ENCODE measurements around the gene GOLIM4. TPM values are rescaled to one million over a fixed set of nuclear protein-coding genes. Genes with fewer than 3 reads are reported as not detected.

GOLIM4 gene
- total RNA-seq, 2 experiments from 2014 or later: 5.6 to 6.0 TPM

DNA sequence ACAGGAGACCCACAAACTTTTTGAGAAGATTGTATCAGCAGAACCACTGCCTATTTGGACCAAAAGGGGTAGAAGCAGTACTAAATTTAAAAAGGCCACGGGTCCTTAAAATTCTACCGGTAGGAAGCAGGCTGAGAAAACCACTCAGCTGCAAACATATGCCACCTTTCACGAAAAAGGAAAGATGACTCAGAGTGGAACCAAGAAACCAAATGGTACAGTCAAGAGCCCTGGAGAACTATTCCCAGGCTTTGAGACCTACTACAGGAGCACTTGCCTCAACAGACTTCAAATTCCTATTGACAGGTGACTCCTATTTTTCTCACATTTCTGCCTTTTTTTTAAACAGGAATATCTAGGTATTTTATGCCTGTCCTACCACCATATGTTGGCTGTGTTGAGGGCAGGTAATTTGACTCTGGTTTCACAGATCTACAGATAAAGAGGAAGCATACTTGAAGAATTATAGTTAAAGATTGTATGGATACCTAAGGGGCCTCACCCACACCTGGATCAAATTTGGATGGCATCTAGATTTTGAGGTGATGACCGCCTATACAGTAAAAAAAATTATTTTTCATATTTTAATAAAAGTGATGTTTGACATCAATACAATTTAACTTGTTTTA, 10.1 kb downstream of the GOLIM4 start:
- ChIA-PET CTCF (no interaction called here), POLR2A (interaction anchor here (1.0 kb wide), 1 partner anchor 9 kb away, joined by 3 read pairs; no protein-coding TSS in a partner anchor)
- Mint-ChIP-seq H3K36me3 (ENCODE audit: low read depth) (no peaks in the 10 kb centered on the region), H3K9me3 (ENCODE audit: insufficient read depth) (no peaks in the 10 kb centered on the region), H3K4me3 (no peak overlapping the region), H3K27me3 (ENCODE audit: low read depth) (peaks cover 7% of the 10 kb centered on the region), H3K4me1 (ENCODE audit: low read depth) (peaks cover 33% of the 10 kb centered on the region), H3K27ac (no peak overlapping the region)
- ATAC-seq (peak; percentile 41), DNase-seq (no peak)

DNA sequence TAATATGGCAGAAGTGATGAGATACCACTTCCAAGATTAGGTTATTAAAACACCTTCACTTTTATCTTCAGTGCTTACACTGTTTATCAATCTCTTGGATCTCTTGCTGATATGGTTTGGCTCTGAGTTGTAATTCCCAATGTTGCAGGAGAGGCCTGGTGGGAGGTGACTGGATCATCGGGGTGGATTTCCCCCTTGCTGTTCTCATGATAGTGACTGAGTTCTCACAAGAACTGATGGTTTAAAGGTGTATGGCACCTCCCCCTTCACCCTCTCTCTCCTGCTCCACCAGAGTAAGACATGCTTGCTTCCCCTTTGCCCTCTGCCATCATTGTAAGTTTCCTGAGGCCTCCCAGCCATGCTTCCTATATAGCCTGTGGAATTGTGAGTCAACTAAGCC, 11.8 kb downstream of the GOLIM4 start:
- Mint-ChIP-seq H3K4me3 (no peak overlapping the region), H3K27me3 (ENCODE audit: low read depth) (peaks cover 3% of the 10 kb centered on the region), H3K9me3 (ENCODE audit: insufficient read depth) (no peaks in the 10 kb centered on the region), H3K36me3 (ENCODE audit: low read depth) (no peaks in the 10 kb centered on the region), H3K27ac (no peak overlapping the region), H3K4me1 (ENCODE audit: low read depth) (peaks cover 22% of the 10 kb centered on the region)
- ATAC-seq (no peak), DNase-seq (no peak)
- POLR2A ChIA-PET: no interaction called here
- CTCF ChIA-PET: no interaction called here

DNA sequence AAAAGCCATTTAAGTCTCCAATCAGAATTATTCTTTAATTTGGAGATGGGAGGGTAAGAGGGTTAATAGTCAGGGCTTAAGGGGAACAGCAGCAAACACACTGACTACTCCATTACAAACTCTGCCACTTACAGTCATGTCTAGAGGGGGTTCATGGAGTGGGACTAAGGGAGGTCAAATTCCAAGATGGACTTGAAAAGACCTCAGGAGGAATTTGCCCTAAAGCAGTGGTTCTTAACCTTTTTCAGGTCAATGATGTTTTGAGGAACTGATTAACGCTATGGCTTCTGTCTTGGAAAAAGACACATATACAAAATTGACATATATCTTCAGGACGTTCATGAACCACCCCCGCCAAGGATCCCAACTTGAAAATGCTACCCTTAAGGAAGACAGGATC, 13.9 kb downstream of the GOLIM4 start:
- Mint-ChIP-seq H3K4me1 (ENCODE audit: low read depth) (peaks cover 10% of the 10 kb centered on the region), H3K27me3 (ENCODE audit: low read depth) (peaks cover 3% of the 10 kb centered on the region), H3K27ac (no peak overlapping the region), H3K4me3 (no peak overlapping the region), H3K9me3 (ENCODE audit: insufficient read depth) (no peaks in the 10 kb centered on the region), H3K36me3 (ENCODE audit: low read depth) (no peaks in the 10 kb centered on the region)
- DNase-seq (no peak), ATAC-seq (no peak)
- POLR2A ChIA-PET: no interaction called here
- CTCF ChIA-PET: no interaction called here

DNA sequence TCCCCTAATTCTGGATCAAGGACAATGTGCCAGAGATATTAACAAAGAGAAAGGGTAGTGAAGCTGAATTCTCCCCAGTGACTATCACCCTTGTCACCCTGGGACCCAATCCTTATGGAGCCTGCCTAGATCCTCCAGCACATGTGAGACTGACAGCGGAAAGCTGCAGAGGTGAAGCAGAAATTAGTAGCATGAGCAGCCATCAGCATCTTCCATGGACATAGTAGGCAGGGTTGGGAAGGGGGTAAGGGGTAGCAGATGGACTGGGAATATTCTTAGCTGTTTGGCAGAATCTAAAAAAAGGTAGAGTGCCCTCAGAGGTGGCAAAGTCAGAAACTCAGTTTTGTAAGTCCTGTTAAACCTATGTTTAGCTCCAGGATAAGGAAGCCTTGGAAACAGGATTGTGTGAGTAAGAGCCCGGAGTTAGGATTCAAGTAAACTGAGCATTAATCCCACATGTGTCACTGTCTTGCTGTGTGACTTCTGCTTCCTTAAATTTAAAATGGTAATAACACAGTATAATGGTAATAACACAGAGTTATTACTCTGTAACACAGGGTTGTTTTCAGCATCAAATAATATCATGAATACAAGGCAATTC, 14.5 kb downstream of the GOLIM4 start:
- peaks cover 3% of the 10 kb centered on the region for H3K27me3 Mint-ChIP-seq (ENCODE audit: low read depth)
- no peak for DNase-seq
- peaks cover 10% of the 10 kb centered on the region for H3K4me1 Mint-ChIP-seq (ENCODE audit: low read depth)
- CTCF ChIA-PET: no interaction called here
- H3K27ac Mint-ChIP-seq: no peak overlapping the region
- POLR2A ChIA-PET: no interaction called here
- no peaks in the 10 kb centered on the region for H3K36me3 Mint-ChIP-seq (ENCODE audit: low read depth)
- H3K9me3 Mint-ChIP-seq (ENCODE audit: insufficient read depth): no peaks in the 10 kb centered on the region
- no peak for ATAC-seq
- no peak overlapping the region for H3K4me3 Mint-ChIP-seq

DNA sequence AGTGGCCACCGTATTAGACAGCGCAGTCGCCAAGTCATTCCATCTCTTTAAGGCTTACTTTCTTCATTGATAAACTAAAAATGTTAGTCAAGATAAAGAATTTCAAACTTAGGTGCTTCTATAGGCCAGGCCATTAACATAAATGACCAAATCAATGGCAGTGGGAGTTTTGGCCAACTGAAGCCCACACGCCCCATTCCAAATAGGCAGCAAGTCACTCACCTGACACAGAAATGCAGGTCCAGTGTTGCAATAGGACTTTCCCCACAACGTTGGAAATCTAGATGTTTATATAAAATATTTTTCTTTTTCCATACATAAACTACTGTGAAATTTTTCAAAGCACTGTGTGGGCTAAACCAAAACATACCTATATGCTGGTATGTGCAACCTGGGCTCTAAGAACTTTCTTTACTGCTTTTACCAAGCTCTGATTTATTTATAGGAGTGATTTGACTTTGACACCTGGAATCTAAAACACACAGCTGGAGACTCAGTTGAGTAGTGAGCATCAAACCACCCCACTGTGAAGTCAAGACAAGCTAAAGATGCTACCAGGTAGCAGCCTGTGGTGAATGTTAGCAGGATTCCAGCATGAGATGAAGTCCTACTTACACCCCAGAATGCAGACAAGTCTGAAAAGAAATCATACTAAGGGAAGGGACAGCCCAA, 15.1 kb downstream of the GOLIM4 start:
- H3K4me3 Mint-ChIP-seq: no peak overlapping the region
- H3K27me3 Mint-ChIP-seq (ENCODE audit: low read depth): peaks cover 3% of the 10 kb centered on the region
- POLR2A ChIA-PET: no interaction called here
- ATAC-seq (no peak), DNase-seq (no peak)
- H3K9me3 Mint-ChIP-seq (ENCODE audit: insufficient read depth): no peaks in the 10 kb centered on the region
- CTCF ChIA-PET: no interaction called here
- H3K27ac Mint-ChIP-seq: no peak overlapping the region
- peaks cover 9% of the 10 kb centered on the region for H3K4me1 Mint-ChIP-seq (ENCODE audit: low read depth)
- no peaks in the 10 kb centered on the region for H3K36me3 Mint-ChIP-seq (ENCODE audit: low read depth)

DNA sequence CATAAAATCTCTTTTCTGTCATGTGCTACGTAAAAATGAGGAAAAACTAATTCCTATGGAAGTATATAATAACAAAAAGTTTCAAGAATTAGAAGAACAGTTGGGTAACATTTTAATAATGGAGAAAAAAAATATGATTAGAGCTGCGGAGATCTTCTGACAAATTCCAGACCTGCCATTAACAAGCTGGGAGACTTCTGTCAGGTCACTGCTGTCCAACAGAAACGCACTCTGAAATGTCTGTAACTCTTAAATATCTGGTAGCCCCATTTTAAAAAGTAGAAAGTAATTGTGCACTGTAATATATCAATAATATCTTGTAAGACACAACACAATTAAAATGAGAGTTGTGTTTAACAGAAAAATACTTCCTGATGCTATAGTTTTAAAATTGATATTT, 15.7 kb downstream of the GOLIM4 start:
- peaks cover 3% of the 10 kb centered on the region for H3K4me1 Mint-ChIP-seq (ENCODE audit: low read depth)
- ATAC-seq: no peak
- ChIA-PET CTCF (no interaction called here), POLR2A (no interaction called here)
- no peak for DNase-seq
- H3K36me3 Mint-ChIP-seq (ENCODE audit: low read depth): no peaks in the 10 kb centered on the region
- no peaks in the 10 kb centered on the region for H3K9me3 Mint-ChIP-seq (ENCODE audit: insufficient read depth)
- no peak overlapping the region for H3K4me3 Mint-ChIP-seq
- no peak overlapping the region for H3K27ac Mint-ChIP-seq
- peaks cover 3% of the 10 kb centered on the region for H3K27me3 Mint-ChIP-seq (ENCODE audit: low read depth)

DNA sequence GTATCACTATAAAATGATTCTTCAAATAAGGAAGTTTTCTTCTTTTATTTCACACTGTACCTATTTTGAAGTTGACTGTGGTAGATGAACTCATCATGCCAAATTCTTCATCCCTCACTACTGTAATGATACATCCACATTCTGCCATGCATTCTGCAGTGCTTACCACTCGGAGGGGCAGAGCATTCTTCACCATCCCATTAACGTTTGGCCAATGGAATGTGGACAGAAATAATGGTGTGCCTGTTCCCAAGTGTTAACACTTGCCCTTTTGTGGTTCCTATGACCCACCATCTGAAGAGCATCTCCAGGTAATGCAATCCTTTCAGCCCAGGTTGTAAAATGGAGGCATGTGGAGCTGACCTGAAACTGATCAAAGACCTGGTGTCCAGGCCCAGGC, 18.6 kb downstream of the GOLIM4 start:
- Mint-ChIP-seq H3K27ac (no peak overlapping the region), H3K4me3 (no peak overlapping the region), H3K4me1 (ENCODE audit: low read depth) (no peaks in the 10 kb centered on the region), H3K27me3 (ENCODE audit: low read depth) (no peaks in the 10 kb centered on the region), H3K36me3 (ENCODE audit: low read depth) (no peaks in the 10 kb centered on the region), H3K9me3 (ENCODE audit: insufficient read depth) (no peaks in the 10 kb centered on the region)
- no peak for ATAC-seq
- ChIA-PET CTCF (no interaction called here), POLR2A (no interaction called here)
- no peak for DNase-seq

DNA sequence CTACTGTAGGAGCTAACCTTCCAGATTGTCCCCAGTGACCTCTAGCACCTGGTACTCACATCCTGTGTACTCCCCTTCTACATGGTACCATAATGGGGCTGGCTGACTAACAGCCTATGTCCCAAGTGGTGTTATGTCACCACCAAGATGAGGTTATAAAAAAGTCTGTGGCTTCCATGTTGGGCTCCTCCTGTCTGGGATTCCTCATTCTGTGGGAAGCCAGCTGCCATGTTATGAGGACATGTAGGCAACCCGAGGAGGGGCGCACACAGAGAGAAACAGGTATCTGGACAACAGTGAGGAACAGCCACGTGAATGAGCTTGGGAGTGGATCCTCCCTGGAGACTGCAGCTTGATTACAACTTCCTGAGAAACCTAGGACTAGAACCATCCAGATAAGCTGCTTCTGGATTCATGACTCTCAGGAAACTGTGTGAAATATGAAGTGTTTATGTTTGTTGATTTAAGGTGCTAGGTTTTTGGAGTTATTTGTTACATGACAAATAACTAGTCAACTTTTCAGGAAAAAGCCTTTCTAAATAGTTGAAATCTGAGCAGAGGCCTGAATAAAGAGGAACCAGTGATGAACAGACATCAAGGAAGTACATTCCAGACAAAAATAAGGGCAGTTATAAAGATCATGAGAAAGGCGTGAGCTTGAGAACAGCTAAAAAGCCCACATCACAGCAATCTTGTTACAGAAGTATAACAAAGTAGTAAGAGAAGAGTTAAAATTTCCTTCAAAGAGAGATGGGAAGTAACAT, 21.7 kb downstream of the GOLIM4 start:
- no peaks in the 10 kb centered on the region for H3K27me3 Mint-ChIP-seq (ENCODE audit: low read depth)
- DNase-seq: no peak
- no peak overlapping the region for H3K27ac Mint-ChIP-seq
- POLR2A ChIA-PET: no interaction called here
- H3K9me3 Mint-ChIP-seq (ENCODE audit: insufficient read depth): no peaks in the 10 kb centered on the region
- no peaks in the 10 kb centered on the region for H3K36me3 Mint-ChIP-seq (ENCODE audit: low read depth)
- no peaks in the 10 kb centered on the region for H3K4me1 Mint-ChIP-seq (ENCODE audit: low read depth)
- CTCF ChIA-PET: interaction anchor here (1.1 kb wide), 1 partner anchor 26 kb away, joined by 3 read pairs; no protein-coding TSS in a partner anchor
- no peak for ATAC-seq
- H3K4me3 Mint-ChIP-seq: no peak overlapping the region

DNA sequence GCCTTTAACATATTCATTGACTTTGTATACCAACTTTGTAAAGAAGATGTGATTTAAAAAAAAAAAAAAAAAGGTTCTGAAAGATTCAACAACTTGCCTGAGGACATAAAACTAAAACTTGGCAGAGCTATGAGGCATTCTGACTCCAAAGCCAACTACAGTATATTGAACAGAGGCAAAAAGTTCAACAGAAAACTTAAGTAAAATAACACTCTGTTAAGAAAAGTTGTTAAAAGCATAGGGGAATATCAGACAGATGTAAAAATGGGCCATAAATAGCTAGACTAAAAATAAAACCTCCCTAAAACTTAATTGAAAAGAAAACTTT, 23.4 kb downstream of the GOLIM4 start:
- H3K27ac Mint-ChIP-seq: no peak overlapping the region
- CTCF ChIA-PET: no interaction called here
- peaks cover under 1% of the 10 kb centered on the region for H3K4me1 Mint-ChIP-seq (ENCODE audit: low read depth)
- no peak for ATAC-seq
- H3K4me3 Mint-ChIP-seq: no peak overlapping the region
- H3K36me3 Mint-ChIP-seq (ENCODE audit: low read depth): no peaks in the 10 kb centered on the region
- no peaks in the 10 kb centered on the region for H3K27me3 Mint-ChIP-seq (ENCODE audit: low read depth)
- DNase-seq: no peak
- POLR2A ChIA-PET: no interaction called here
- H3K9me3 Mint-ChIP-seq (ENCODE audit: insufficient read depth): no peaks in the 10 kb centered on the region

DNA sequence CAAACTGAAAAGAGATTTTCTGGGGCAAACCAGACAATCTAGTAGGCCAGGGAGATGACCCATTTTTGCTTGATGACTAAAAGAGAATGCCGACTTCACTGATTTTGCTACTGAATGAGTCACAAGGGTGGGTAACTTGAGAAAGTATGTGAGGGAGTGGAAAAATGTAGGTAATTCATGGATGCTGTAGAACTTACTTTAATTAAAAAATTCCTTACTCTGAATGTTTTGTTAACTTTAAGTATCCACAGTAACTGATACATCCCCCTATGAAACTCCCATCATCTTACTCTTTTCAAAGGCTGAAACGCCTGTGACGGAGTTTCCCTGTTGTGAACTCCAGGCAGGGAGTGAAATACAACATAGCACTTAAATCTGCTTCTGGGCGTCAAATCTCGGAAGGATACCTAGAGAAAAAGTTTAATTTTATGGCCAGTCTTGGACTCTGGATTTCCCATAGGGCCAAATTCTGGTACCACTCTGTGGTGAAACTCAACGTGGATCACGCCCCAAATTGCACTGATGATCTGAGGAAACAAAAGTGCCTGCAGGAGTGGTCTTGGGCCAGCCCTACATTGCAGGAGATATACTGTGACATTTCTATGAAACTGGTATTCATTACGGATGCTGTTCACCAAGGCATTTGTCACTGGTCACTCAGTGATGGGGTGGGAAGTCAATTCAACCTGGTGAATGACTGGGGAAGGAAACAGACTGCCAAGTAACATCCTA, 24.0 kb downstream of the GOLIM4 start:
- Mint-ChIP-seq H3K27ac (no peak overlapping the region), H3K4me1 (ENCODE audit: low read depth) (peaks cover 3% of the 10 kb centered on the region), H3K4me3 (no peak overlapping the region), H3K36me3 (ENCODE audit: low read depth) (no peaks in the 10 kb centered on the region), H3K9me3 (ENCODE audit: insufficient read depth) (no peaks in the 10 kb centered on the region), H3K27me3 (ENCODE audit: low read depth) (no peaks in the 10 kb centered on the region)
- no peak for DNase-seq
- ChIA-PET POLR2A (no interaction called here), CTCF (interaction anchor here (0.7 kb wide), 1 partner anchor 692 kb away, joined by 3 read pairs; the partner anchor contains the start of gene ZBBX)
- no peak for ATAC-seq

DNA sequence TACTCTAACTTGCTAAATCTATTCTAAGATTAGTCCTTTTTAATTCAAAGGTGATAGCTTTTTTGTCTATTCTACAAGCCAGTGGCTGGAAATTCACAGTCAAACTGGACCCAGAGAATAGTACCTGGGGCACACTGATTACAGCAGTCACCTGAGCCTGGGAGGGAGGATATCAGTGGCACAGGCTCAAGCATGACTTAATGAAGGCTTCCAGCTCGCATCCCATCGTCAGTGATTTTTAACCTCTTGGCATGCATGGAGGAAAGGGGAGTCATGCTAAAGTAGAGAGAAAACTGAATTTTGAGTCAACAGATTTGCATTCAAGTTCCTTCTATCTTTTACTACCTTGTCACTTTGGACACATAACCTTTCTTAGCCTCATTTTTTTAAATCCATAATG, 24.8 kb downstream of the GOLIM4 start:
- Mint-ChIP-seq H3K4me3 (no peak overlapping the region), H3K4me1 (ENCODE audit: low read depth) (peaks cover 3% of the 10 kb centered on the region), H3K27ac (no peak overlapping the region), H3K27me3 (ENCODE audit: low read depth) (no peaks in the 10 kb centered on the region), H3K9me3 (ENCODE audit: insufficient read depth) (no peaks in the 10 kb centered on the region), H3K36me3 (ENCODE audit: low read depth) (no peaks in the 10 kb centered on the region)
- POLR2A ChIA-PET: no interaction called here
- DNase-seq: no peak
- ATAC-seq: no peak
- CTCF ChIA-PET: interaction anchor here (0.7 kb wide), 1 partner anchor 691 kb away, joined by 3 read pairs; the partner anchor contains the start of gene ZBBX

DNA sequence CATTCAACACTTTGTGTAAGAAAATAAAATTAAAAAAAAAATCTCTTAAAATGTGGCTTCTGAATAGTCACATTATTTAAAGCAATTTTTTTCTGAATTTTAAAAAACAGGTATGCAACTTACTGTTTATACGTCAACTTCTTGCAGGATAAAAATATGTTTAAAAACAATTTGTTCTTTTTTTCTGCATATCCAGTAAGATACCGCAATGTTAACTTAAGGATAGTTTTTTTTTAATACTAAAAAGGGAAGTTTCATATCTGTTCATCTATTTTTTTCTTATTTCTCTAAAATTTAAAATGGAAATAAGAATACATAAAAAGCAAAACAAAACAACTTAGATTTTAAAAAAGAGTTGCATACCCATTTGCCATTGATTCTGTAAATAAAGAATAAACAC, 27.4 kb downstream of the GOLIM4 start:
- Mint-ChIP-seq H3K27ac (no peak overlapping the region), H3K4me3 (no peak overlapping the region), H3K27me3 (ENCODE audit: low read depth) (no peaks in the 10 kb centered on the region), H3K36me3 (ENCODE audit: low read depth) (no peaks in the 10 kb centered on the region), H3K9me3 (ENCODE audit: insufficient read depth) (no peaks in the 10 kb centered on the region), H3K4me1 (ENCODE audit: low read depth) (peaks cover 3% of the 10 kb centered on the region)
- ChIA-PET POLR2A (no interaction called here), CTCF (no interaction called here)
- DNase-seq: no peak
- ATAC-seq: no peak

Data from activated CD8-positive, alpha-beta T cell treated with anti-CD3 and anti-CD28 coated beads, Interleukin-2, amount 10 ng/mL, durations not matched to agents 7 days and 5 days (primary cell).